Epithelial cell of esophagus (primary cell): ENCODE data around the gene FRYL.
A peak's percentile ranks its signal among the peaks of the same experiment; 100 is the strongest.

Source experiments
- DNase-seq: peaks from one replicate; pipeline ENCODE4 v3.0.0; 2010; ENCODE audit warnings: low read depth
- H3K4me3 ChIP-seq: 2 replicates; pipeline ENCODE4 v1.5.1; 2011; ENCODE audit warnings: mild to moderate bottlenecking, low read length, control low read depth
- CTCF ChIP-seq: IDR thresholded peaks from 2 replicates; pipeline ENCODE4 v1.5.1; 2011; ENCODE audit warnings: low read depth, mild to moderate bottlenecking, low read length, control low read depth, inconsistent platforms; ENCODE audit not compliant: insufficient read depth; ENCODE audit errors: missing control alignments

FRYL gene

GRCh38 chr4:48681856-48682255 lies 98.2 kb downstream of the FRYL start:
- H3K4me3 ChIP-seq, result no peak overlapping the region
- peak; percentile 69 for DNase-seq
- TF ChIP-seq CTCF, result peak; percentile 55

DNA sequence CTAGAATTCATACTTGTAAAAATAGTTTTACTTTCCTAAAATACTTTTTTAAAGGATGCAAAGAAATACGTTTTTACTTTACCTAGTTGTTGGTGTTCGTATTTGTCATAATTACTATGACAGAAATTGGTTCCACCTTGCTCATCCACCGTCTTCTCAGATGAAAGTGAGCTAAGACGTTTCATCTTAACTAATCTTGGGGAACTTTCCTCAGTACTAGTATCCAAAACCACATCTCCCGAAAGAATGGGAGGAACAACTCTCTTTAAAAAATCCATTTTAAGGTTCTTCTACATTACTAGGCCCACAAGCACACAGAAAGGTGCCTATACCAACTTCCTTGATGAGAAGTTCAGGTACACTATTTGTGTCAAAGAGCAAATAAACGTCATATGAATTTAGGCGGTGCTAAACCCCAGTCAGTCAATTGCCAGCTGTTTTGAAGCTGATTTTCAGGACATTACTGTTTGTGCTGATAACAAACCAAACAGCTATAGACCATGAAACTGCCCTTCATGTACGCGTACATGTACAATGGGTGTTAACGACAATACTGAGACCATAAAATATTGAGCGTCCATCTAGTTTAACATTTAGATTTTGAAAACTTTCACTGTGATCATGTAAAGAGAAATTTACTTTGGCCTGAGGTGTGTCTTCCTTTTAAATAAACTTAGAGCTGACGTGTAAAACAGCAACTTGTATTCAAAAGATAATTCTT lies 99.1 kb downstream of the FRYL start:
- TF ChIP-seq CTCF, result no peak
- no peak overlapping the region for H3K4me3 ChIP-seq
- no peak for DNase-seq

DNA sequence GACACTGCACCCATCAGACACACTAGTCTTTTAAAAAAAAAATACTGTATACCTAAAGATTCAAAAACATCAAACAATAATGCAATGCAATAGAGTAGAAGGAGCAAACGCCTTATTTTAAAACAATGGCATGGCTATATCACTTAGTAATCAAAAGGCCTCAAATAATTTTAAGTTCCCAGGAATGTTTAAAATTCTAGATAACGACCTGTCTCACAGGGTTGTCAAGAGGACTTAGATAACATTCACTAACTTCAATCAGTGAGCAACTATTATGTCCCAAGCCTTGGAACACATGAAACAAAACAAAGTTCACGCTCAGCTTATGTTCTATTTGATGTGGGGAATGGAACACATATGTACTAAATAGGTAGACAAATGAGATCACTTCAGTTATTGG lies 106.5 kb downstream of the FRYL start:
- no peak overlapping the region for H3K4me3 ChIP-seq
- DNase-seq, result no peak
- no peak for TF ChIP-seq CTCF

GRCh38 chr4:48670587-48670986 lies 109.5 kb downstream of the FRYL start:
- H3K4me3 ChIP-seq, result no peak overlapping the region
- DNase-seq, result no peak
- TF ChIP-seq CTCF, result no peak

- no peak overlapping the region for H3K4me3 ChIP-seq
- peak; percentile 25 for DNase-seq
- no peak for TF ChIP-seq CTCF
Measured at GRCh38 chr4:48669086-48669485, 111.0 kb downstream of the FRYL start.

GRCh38 chr4:48668254-48669017 lies 111.6 kb downstream of the FRYL start:
- DNase-seq, result peak; percentile 86
- peak overlapping the region; percentile 12 for H3K4me3 ChIP-seq
- no peak for TF ChIP-seq CTCF
